Raji (cell line): ENCODE results near the gene GUCY2C.

Experiments
- POLR2A ChIP-seq: IDR thresholded peaks from 2 replicates; pipeline ENCODE4 v1.6.1; 2011; ENCODE audit warnings: low read depth, low read length, control low read depth; ENCODE audit not compliant: insufficient read depth

GUCY2C gene

GRCh38 chr12:14570231-14570630 is 126.2 kb downstream of the GUCY2C start:
- no peak for TF ChIP-seq POLR2A

DNA sequence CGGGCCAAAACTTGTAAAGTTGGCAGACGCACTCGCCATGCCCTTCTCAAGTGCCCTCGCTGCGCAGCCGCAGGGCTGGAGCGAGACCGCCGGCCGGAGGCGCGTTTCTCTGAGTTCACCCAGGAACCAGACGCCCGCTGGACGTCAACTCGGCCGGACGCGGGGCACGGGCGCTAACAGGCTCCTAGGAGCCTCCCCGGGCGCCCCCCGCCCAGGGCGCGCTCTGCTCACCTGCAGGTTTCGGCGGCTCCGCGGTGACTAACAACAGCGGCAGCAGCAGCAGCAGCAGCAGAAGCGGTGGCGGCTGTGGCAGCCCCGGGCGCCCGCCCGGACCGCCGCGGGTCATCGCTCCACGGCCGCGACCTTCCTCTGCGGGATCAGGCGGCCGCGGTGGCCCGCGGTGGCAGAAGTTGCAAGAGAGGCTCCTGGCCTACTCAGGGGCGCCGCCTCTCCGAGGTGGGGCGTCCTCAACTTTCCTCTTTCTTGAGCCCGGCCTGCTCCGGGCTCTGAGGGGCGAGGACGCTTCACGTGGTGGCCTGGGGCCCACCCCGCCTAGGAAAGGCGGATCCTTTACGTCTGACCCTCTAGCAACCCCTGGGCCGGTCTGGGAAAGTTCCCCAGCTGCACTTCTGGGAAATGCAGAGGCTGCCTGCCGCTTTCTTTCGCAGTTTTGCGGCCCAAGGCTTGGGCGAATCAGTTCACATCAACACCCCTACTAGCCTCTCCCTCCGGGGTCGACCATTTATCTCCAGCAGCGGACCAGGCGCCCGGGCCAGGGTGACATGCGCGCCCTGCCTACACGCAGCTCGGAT is 128.8 kb downstream of the GUCY2C start, which contains the start of gene PLBD1:
TSS of gene PLBD1 (minus strand) at position 533 of the 812 bp plus-strand sequence. CDS start at position 346, 187 bp downstream.
- no peak for TF ChIP-seq POLR2A

DNA sequence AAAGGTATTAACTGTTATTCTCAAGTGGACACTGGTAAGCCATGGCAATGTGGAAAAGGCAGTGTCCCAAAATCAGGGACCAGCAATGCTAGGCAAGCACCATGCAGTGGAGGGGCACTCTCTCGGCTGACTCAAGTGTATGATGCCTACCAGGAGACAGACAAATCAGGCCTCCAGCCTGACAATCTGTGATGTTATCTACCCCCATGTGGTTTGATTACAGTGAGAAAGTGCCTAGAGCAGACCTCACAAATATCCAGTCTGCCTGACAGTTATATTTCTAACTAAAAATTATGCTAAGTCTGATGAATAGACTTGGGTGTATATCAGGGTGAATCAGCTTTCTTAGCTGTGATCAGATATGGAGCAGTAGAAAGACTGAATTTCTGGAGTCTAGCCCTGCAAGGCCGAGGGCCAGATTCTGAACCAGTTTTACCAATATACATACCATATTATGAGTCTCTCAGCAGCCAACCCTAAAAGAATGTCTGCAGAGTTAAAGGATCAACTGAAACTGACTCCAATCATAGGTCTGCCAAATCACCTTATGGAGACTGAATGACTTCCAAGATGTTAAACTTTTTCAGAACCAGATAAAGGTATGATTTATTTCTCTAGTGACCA is 132.0 kb downstream of the GUCY2C start:
- no peak for TF ChIP-seq POLR2A

- no peak for TF ChIP-seq POLR2A
Observed at GRCh38 chr12:14563046-14563445, 133.4 kb downstream of the GUCY2C start.
